ENCODE measurements around the gene JAZF1.

The JAZF1 gene

DNA sequence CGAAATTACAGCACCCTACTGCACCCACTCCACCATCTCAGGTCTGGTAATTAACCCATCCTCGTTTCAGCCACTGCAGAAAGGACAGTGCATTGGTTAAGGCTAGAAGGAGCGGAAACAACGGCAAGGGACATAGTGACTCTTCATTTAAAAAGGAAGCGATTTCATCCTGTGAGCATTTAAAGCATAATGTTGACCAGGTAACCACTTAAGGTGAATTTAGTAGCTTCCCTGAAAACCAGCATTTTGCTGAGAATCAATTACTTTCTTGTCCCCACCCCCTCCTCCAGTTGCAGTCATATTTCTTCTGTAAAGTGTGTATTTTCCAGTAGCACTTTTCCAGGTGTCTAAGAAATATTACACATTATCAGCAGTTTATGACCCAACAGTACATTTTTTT lies 821 bp upstream of the JAZF1 start:
- TF ChIP-seq, protein P1, sequence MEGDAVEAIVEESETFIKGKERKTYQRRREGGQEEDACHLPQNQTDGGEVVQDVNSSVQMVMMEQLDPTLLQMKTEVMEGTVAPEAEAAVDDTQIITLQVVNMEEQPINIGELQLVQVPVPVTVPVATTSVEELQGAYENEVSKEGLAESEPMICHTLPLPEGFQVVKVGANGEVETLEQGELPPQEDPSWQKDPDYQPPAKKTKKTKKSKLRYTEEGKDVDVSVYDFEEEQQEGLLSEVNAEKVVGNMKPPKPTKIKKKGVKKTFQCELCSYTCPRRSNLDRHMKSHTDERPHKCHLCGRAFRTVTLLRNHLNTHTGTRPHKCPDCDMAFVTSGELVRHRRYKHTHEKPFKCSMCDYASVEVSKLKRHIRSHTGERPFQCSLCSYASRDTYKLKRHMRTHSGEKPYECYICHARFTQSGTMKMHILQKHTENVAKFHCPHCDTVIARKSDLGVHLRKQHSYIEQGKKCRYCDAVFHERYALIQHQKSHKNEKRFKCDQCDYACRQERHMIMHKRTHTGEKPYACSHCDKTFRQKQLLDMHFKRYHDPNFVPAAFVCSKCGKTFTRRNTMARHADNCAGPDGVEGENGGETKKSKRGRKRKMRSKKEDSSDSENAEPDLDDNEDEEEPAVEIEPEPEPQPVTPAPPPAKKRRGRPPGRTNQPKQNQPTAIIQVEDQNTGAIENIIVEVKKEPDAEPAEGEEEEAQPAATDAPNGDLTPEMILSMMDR (IDR thresholded peaks at IDR 0.05; ENCODE audit: low read depth, low read length) = no peak
- H3K4me3 ChIP-seq (ENCODE audit: low read depth, low read length) = no peak overlapping the region; the same call in 1 of the 2 replicates

- H3K4me3 ChIP-seq (ENCODE audit: low read depth, low read length) = peak overlapping the region; percentile 71
- TF ChIP-seq, protein P1 (IDR thresholded peaks at IDR 0.05; ENCODE audit: low read depth, low read length) = no peak
Measured at GRCh38 chr7:28180031-28180363, 598 bp downstream of the JAZF1 start.

DNA sequence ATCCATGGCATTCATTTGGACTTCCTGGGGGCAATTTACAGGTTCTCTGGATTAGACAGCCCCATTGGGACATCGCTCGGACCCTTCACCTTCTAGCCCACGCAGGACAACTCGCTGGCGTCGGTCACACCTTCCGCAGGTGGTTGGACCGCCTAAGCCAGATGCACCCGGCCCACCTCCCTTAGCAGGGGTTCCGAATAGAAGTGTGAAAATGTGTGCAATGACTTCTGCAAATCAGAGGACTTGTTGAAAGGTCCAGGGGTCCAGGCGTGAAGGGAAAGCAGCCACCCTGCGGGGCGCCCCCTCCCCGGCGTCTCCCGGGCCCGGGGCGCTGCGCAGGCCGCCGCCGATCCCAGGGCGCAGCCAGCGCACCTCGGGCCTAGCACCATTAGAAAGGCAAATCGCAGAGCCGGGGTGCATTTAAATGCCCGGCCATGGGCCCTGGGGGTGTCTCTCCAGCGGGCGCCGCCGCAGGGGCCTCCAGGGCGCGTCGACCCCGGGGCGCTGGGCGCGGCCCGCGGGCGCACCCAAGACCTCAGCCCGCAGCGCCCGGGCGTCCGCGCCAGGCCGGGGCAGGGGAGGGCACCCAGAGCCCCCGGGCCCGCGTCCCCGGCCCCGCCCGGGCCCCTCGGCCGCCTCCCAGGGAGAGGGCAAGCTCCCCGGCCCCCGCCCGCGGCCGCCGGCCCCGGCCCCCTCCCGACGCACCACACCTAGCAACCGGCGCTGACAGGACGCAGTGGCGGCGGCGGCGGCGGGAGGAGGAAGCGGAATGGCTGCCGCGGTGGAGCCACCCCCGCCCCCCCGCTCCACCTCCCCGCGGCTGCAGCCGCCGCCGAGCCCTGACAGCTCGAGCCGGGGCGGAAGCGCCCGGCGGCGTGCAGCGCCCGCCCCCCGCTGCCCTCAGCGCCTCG lies 1.2 kb downstream of the JAZF1 start:
- H3K4me3 ChIP-seq (ENCODE audit: low read depth, low read length) = peak overlapping the region; percentile 71
- TF ChIP-seq, protein P1 (IDR thresholded peaks at IDR 0.05; ENCODE audit: low read depth, low read length) = no peak

DNA sequence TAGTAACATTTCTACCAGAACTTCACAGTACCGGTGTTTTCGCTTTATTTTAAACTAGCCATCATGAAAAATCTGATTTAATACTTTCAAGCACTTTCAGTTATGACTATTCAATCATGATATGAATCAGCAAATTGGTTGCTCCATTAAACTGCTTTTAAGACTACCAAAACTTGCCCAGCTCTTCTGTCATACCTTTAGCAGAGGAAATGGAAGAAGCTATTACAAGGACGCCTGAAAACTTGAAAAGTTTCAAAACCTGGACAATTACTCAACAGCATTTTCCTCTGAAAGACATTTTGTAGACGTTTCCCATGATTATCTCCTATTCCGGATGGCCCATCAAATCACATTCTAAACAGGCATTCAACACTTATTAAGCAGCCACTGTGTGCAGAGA lies 2.0 kb downstream of the JAZF1 start:
- TF ChIP-seq, protein P1 (IDR thresholded peaks at IDR 0.05; ENCODE audit: low read depth, low read length) = no peak
- peak overlapping the region; percentile 71 for H3K4me3 ChIP-seq (ENCODE audit: low read depth, low read length)

DNA sequence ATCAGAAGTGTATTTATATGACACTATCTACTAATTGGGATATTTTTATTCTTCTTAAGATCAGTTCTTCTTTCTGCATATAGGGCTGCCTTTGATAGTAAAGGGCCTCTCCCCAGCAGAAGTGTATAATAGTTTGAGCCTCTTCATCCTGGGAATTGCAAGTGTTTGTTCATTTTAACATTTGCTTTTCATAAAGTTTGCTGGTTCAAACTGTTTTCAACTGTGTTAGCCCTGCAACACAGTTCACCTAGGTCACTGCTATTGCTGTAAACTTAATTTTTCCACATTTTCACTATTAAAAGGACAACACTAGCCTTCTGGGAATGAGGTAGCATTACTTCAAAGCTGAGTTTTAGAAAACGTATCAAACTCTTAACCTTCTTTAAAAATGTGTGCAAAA lies 2.8 kb downstream of the JAZF1 start:
- no peak overlapping the region for H3K4me3 ChIP-seq (ENCODE audit: low read depth, low read length)

DNA sequence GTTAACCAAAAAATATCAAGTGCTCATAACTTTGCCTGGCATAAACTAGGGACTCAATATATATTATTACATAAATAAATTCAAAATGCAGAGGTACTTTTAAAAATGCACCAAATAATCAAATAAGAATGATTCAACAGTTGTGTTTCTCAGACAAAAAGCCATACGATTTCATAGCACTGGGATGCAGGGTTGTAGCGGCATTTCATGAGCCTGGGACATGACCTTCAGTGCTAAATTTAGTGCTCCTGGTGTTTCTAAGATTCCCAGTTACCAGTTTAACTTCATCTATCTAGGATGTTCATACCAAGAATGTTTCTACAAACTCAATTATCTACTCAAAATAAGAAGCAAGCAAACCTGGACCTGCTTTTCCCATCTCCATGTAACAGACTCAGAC lies 4.0 kb downstream of the JAZF1 start:
- no peak overlapping the region for H3K4me3 ChIP-seq (ENCODE audit: low read depth, low read length)
- TF ChIP-seq, protein P1 (IDR thresholded peaks at IDR 0.05; ENCODE audit: low read depth, low read length) = no peak

More for the DNA sequence above, 2.8 kb downstream of the JAZF1 start:
- TF ChIP-seq, protein P1 (IDR thresholded peaks at IDR 0.05; ENCODE audit: low read depth, low read length) = no peak

GRCh38 chr7:28176174-28176573 lies 4.4 kb downstream of the JAZF1 start:
- H3K4me3 ChIP-seq (ENCODE audit: low read depth, low read length) = no peak overlapping the region
- TF ChIP-seq, protein P1 (IDR thresholded peaks at IDR 0.05; ENCODE audit: low read depth, low read length) = no peak
